GM18519 (cell line): ENCODE data around the gene CAMTA1.
"Not testable (repeated sequence)": the region's sequence is repeated elsewhere in the genome, so short reads cannot be mapped to it uniquely, and the experiment has no call there.

Experiments
- ATAC-seq: cut with Tn5 transposase; IDR thresholded peaks from one replicate; pipeline ENCODE4 v1.9.1; 2021; ENCODE audit warnings: mild to moderate bottlenecking, moderate library complexity; ENCODE audit not compliant: unreplicated experiment, low FRiP score

CAMTA1 gene

GRCh38 chr1:7595336-7595735, 810.1 kb downstream of the CAMTA1 start:
- ATAC-seq = no peak

GRCh38 chr1:7596126-7596965, 811.1 kb downstream of the CAMTA1 start:
- no peak for ATAC-seq

GRCh38 chr1:7598058-7598457, 812.8 kb downstream of the CAMTA1 start:
- ATAC-seq = not testable (repeated sequence)

GRCh38 chr1:7604906-7605305, 819.7 kb downstream of the CAMTA1 start:
- ATAC-seq = not testable (repeated sequence)

GRCh38 chr1:7606096-7606495, 820.8 kb downstream of the CAMTA1 start:
- no peak for ATAC-seq

- no peak for ATAC-seq
These were observed 821.8 kb downstream of the CAMTA1 start for GRCh38 chr1:7607097-7607496.

GRCh38 chr1:7608628-7609305, 823.5 kb downstream of the CAMTA1 start:
- no peak for ATAC-seq

GRCh38 chr1:7609311-7609994, 824.2 kb downstream of the CAMTA1 start:
- ATAC-seq = no peak

GRCh38 chr1:7610106-7610731, 825.0 kb downstream of the CAMTA1 start:
- ATAC-seq = no peak

- no peak for ATAC-seq
These were observed 825.7 kb downstream of the CAMTA1 start for GRCh38 chr1:7610936-7611335.

- ATAC-seq = no peak
These were observed 826.3 kb downstream of the CAMTA1 start for GRCh38 chr1:7611421-7612010.

- no peak for ATAC-seq
These were observed 828.0 kb downstream of the CAMTA1 start for GRCh38 chr1:7613106-7613850.

GRCh38 chr1:7613851-7614205, 828.6 kb downstream of the CAMTA1 start:
- ATAC-seq = no peak

GRCh38 chr1:7614576-7615074, 829.4 kb downstream of the CAMTA1 start:
- no peak for ATAC-seq

- ATAC-seq = no peak
These were observed 829.9 kb downstream of the CAMTA1 start for GRCh38 chr1:7615138-7615537.

GRCh38 chr1:7616076-7616832, 831.0 kb downstream of the CAMTA1 start:
- ATAC-seq = no peak

- ATAC-seq = no peak
These were observed 831.7 kb downstream of the CAMTA1 start for GRCh38 chr1:7616953-7617352.

GRCh38 chr1:7617826-7618225, 832.6 kb downstream of the CAMTA1 start:
- no peak for ATAC-seq

GRCh38 chr1:7620196-7620595, 834.9 kb downstream of the CAMTA1 start:
- no peak for ATAC-seq
